NB4 (cell line): Measurements from ENCODE around the gene PPM1N.

Experiments used
- TF ChIP-seq, protein P1 (sequence below): IDR thresholded peaks from one replicate; pipeline ENCODE4 v1.5.1; 2012; ENCODE audit warnings: low read depth, low read length
- TF ChIP-seq, protein P2 (sequence below): IDR thresholded peaks from 2 replicates; pipeline ENCODE4 v1.6.1; 2011; ENCODE audit warnings: low read depth, low read length

DNA sequence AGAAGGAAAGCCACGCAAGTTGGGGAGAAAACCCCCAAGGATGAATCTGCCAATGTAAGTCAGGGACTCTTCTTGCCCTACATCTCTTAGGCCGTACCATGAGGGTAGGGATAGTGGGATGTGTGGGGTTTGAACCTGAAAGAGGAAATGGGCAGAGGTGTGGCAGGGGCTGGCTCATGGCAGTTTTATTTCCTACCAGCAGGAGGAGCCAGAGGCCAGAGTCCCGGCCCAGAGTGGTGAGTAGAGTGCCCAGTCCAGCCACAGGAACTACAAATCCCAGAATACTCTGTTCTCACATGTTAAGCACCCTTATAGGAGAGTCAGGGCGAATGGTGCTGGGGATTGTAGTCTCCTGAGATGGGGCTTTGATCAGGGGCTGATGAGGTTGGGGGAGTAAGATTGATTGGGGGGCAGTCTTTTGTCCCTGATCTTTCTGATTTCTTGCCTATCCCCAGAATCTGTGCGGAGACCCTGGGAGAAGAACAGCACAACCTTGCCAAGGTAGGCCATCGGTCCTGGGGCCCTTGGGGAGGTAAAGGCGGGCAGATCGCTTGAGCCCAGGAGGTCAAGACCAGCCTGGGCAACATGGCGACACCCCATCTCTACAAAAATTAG lies 25.5 kb downstream of the PPM1N start:
- TF ChIP-seq, protein P1, sequence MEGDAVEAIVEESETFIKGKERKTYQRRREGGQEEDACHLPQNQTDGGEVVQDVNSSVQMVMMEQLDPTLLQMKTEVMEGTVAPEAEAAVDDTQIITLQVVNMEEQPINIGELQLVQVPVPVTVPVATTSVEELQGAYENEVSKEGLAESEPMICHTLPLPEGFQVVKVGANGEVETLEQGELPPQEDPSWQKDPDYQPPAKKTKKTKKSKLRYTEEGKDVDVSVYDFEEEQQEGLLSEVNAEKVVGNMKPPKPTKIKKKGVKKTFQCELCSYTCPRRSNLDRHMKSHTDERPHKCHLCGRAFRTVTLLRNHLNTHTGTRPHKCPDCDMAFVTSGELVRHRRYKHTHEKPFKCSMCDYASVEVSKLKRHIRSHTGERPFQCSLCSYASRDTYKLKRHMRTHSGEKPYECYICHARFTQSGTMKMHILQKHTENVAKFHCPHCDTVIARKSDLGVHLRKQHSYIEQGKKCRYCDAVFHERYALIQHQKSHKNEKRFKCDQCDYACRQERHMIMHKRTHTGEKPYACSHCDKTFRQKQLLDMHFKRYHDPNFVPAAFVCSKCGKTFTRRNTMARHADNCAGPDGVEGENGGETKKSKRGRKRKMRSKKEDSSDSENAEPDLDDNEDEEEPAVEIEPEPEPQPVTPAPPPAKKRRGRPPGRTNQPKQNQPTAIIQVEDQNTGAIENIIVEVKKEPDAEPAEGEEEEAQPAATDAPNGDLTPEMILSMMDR = peak; percentile 62
- TF ChIP-seq, protein P2, sequence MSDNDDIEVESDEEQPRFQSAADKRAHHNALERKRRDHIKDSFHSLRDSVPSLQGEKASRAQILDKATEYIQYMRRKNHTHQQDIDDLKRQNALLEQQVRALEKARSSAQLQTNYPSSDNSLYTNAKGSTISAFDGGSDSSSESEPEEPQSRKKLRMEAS = peak; percentile 60
